ENCODE results near the gene TFCP2. TPM values are rescaled to one million over a fixed set of nuclear protein-coding genes. Genes with fewer than 3 reads are reported as not detected.
A peak's percentile ranks its signal among the peaks of the same experiment; 100 is the strongest.

Gene TFCP2
- total RNA-seq, 1 donor from 2014 or later, result 49.8 TPM

DNA sequence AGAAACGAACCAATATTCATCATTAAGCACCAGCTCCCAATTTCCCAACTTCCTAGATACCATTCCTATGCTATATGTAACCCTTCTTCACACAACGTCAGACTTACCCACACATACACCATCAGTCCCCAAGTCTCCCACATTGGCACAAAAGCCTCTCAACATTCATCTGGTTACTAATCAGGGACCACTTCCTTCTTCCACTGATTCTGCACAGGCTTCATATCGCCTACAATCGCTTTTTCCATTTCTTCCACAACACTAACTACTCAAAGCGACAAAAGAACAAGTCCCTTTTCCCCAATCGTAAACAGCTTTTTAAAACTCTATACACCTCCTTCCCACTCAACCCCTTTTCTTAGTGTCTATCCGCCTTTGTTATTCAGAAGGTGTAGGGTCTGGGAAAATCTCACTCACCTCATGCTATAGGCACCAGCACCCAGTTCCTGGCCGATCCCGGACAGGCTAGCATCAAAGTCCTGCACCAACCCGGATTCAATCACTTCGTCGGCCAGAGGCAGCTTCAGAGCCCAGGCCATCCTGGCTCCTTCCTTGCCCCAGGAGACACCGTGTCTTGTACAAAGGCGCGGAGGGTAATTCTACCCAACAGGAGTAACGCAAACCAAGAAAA lies 936 bp downstream of the TFCP2 start:
- H3K27me3 Mint-ChIP-seq (ENCODE audit: insufficient read depth), result peaks cover 1% of the 10 kb centered on the region
- intact Hi-C loops (cut with micrococcal nuclease), result loop anchor here (1.0 to 10.0 kb wide), 12 partner anchors 46 to 1060 kb away; partner anchors contain the start of genes ATF1, BIN2, CERS5 and COX14
- no peak for DNase-seq (ENCODE audit: low spot score)
- no peak overlapping the region for H3K4me3 Mint-ChIP-seq
- no peak overlapping the region for H3K27ac Mint-ChIP-seq
- H3K4me1 Mint-ChIP-seq (ENCODE audit: low read depth), result peaks cover 9% of the 10 kb centered on the region
- H3K36me3 Mint-ChIP-seq (ENCODE audit: low read depth), result peaks cover 7% of the 10 kb centered on the region
- no peaks in the 10 kb centered on the region for H3K9me3 Mint-ChIP-seq

DNA sequence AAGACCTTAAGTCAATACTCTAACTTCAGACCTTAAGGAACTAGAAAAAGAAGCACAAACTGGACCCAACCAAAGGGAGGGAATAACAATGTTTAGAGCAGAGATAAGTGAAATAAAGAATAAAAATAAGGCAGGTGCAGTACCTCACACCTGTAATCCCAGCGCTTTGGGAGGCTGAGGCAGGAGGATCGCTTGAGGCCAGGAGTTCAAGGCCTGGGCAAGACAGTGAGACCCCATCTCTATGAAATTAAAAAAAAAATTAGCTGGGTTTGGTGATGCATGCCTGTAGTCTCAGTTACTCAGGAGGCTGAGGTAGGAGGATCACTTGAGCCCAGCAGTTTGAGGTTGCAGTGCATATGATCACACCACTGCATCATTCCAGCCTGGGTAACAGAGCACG lies 9.1 kb downstream of the TFCP2 start:
- no peak overlapping the region for H3K27ac Mint-ChIP-seq
- DNase-seq (ENCODE audit: low spot score), result no peak
- intact Hi-C loops (cut with micrococcal nuclease), result no loop called here
- no peak overlapping the region for H3K4me3 Mint-ChIP-seq
- H3K4me1 Mint-ChIP-seq (ENCODE audit: low read depth), result peaks cover 15% of the 10 kb centered on the region
- H3K9me3 Mint-ChIP-seq, result no peaks in the 10 kb centered on the region
- no peaks in the 10 kb centered on the region for H3K27me3 Mint-ChIP-seq (ENCODE audit: insufficient read depth)
- H3K36me3 Mint-ChIP-seq (ENCODE audit: low read depth), result peaks cover 17% of the 10 kb centered on the region

DNA sequence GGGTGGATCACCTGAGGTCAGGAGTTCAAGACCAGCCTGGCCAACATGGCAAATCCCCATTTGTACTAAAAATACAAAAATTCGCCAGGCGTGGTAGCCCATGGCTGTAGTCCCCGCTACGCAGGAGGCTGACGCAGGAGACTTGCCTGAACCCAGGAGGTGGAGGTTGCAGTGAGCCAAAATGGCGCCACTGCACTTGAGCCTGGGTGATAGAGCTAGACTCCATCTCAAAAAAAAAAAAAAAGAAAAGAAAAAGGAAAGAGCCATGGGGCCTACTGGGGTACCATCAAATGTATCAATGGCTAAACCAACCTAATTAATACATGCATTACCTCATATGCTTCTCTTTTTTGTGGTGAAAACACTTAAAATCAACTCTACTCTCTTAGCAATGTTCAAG lies 10.7 kb downstream of the TFCP2 start:
- no peaks in the 10 kb centered on the region for H3K9me3 Mint-ChIP-seq
- H3K27me3 Mint-ChIP-seq (ENCODE audit: insufficient read depth), result no peaks in the 10 kb centered on the region
- intact Hi-C loops (cut with micrococcal nuclease), result no loop called here
- H3K4me3 Mint-ChIP-seq, result no peak overlapping the region
- peaks cover 15% of the 10 kb centered on the region for H3K4me1 Mint-ChIP-seq (ENCODE audit: low read depth)
- DNase-seq (ENCODE audit: low spot score), result no peak
- H3K27ac Mint-ChIP-seq, result no peak overlapping the region
- peaks cover 13% of the 10 kb centered on the region for H3K36me3 Mint-ChIP-seq (ENCODE audit: low read depth)

DNA sequence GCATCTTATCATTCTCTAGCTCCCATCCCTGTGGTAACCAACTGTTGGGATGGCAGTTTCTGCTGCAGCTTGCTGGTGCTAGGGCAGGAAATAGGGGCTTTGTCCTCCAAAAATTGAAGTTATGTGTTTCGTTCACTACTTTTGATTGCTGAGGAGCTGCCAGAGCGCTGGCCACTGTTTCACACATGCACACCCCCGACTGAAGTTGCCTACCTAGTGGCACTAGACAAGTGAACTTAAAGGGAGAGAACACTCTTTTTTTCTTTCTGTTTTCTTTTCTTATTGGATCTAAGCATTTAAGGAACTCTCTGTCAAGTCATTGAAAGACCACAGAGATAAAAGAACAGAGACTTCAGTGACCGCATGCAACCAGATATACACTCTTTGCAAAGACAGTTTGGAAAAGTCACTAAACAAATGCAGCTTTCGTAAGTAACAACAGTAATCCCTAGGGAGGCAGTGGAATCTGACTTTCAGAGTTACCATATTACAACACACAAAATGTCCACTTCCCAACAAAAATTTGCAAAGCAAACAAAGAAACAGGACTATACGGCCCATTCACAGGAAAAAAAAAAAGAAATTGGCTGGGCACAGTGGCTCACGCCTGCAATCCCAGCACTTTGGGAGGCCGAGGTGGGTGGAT lies 12.0 kb downstream of the TFCP2 start:
- Mint-ChIP-seq H3K9me3 (no peaks in the 10 kb centered on the region), H3K27me3 (ENCODE audit: insufficient read depth) (no peaks in the 10 kb centered on the region), H3K36me3 (ENCODE audit: low read depth) (peaks cover 19% of the 10 kb centered on the region), H3K27ac (no peak overlapping the region), H3K4me1 (ENCODE audit: low read depth) (peaks cover 7% of the 10 kb centered on the region), H3K4me3 (no peak overlapping the region)
- intact Hi-C loops (cut with micrococcal nuclease), result no loop called here
- no peak for DNase-seq (ENCODE audit: low spot score)

DNA sequence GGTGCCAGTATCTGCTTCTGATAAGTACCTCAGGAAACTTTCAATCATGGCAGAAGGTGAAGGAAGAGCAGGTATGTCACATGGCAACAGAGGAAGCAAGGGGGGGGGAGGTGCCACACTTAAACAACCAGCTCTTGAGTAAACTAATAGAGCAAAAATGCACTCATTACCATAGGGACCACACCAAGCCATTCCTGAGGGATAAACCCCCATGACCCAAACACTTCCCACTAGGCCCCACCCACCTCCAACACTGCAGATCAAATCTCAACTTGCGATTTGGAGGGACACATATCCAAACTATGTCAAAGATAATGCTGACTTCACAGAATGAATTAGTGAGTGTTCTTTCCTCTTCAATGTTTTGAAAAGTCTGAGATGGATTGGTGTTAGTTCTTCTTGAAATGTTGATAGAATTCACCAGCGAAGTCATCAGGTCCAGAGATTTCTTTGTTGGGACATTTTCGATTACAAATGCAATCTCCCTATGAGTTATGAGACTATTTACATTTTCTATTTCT lies 16.6 kb downstream of the TFCP2 start:
- Mint-ChIP-seq H3K4me3 (no peak overlapping the region), H3K27me3 (ENCODE audit: insufficient read depth) (no peaks in the 10 kb centered on the region), H3K9me3 (no peaks in the 10 kb centered on the region), H3K27ac (no peak overlapping the region), H3K4me1 (ENCODE audit: low read depth) (peaks cover 9% of the 10 kb centered on the region), H3K36me3 (ENCODE audit: low read depth) (peaks cover 12% of the 10 kb centered on the region)
- intact Hi-C loops (cut with micrococcal nuclease), result no loop called here
- DNase-seq (ENCODE audit: low spot score), result no peak

DNA sequence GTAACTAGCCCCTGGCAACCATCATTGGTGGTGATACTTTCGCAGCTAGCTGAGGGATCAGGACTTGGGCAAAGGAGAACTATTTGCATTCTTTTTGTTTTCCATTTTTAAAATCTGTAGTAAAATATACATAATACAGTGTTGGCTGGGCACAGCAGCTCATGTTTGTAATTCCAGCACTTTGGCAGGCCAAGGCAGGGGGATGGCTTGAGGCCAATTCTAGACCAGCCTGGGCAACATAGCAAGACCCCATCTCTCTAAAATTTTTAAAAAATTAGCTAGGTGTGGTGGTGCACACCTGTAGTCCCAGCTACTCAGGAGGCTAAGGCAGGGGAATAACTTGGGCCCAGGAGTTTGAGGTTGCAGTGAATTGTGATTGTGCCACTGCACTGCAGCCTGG lies 20.0 kb downstream of the TFCP2 start:
- Mint-ChIP-seq H3K27ac (no peak overlapping the region), H3K9me3 (no peaks in the 10 kb centered on the region), H3K4me3 (no peak overlapping the region), H3K36me3 (ENCODE audit: low read depth) (peaks cover 18% of the 10 kb centered on the region), H3K27me3 (ENCODE audit: insufficient read depth) (no peaks in the 10 kb centered on the region), H3K4me1 (ENCODE audit: low read depth) (peaks cover 18% of the 10 kb centered on the region)
- intact Hi-C loops (cut with micrococcal nuclease), result no loop called here
- no peak for DNase-seq (ENCODE audit: low spot score)

DNA sequence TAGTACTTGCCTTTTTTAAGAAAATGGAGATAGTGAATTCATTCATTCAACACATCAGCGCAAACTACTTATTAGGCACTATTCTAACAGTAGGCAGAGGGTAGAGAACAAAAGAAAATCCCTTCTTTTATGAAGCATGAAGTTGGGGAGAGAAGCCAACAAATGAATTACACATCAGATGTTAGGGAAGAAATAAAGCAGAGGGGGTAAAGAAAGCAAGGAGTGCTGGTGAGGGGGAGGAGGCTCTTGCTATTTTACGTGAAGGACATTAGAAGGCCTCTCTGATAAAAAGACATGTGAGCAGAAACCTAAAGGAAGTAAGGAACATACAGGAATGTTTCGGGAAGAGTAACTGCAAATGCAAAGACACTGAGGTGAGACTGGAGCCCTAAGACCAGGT lies 22.2 kb downstream of the TFCP2 start:
- no peaks in the 10 kb centered on the region for H3K27me3 Mint-ChIP-seq (ENCODE audit: insufficient read depth)
- H3K27ac Mint-ChIP-seq, result no peak overlapping the region
- H3K36me3 Mint-ChIP-seq (ENCODE audit: low read depth), result peaks cover 9% of the 10 kb centered on the region
- peaks cover 22% of the 10 kb centered on the region for H3K4me1 Mint-ChIP-seq (ENCODE audit: low read depth)
- no peaks in the 10 kb centered on the region for H3K9me3 Mint-ChIP-seq
- intact Hi-C loops (cut with micrococcal nuclease), result no loop called here
- no peak for DNase-seq (ENCODE audit: low spot score)
- no peak overlapping the region for H3K4me3 Mint-ChIP-seq

DNA sequence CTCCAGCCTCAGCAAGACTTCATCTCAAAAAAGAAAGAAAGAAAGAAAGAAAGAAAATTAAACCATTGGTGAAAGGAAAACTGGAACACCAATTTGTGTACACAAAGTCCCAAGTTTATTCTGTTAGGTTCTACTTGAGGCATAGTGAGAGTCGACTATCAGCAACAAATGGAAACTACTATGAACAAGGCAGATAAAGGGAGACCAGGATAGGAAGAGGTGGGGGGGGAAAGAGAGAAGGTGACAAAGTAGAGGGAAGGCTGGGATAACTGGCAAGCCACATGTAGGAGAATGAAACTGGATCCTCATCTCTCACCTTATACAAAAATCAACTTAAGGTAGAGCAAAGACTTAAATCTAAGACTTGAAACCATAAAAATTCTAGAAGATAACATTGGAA lies 25.6 kb downstream of the TFCP2 start:
- Mint-ChIP-seq H3K27ac (no peak overlapping the region), H3K36me3 (ENCODE audit: low read depth) (peaks cover 22% of the 10 kb centered on the region), H3K4me3 (no peak overlapping the region), H3K9me3 (no peaks in the 10 kb centered on the region), H3K4me1 (ENCODE audit: low read depth) (peaks cover 13% of the 10 kb centered on the region), H3K27me3 (ENCODE audit: insufficient read depth) (no peaks in the 10 kb centered on the region)
- intact Hi-C loops (cut with micrococcal nuclease), result no loop called here
- no peak for DNase-seq (ENCODE audit: low spot score)

DNA sequence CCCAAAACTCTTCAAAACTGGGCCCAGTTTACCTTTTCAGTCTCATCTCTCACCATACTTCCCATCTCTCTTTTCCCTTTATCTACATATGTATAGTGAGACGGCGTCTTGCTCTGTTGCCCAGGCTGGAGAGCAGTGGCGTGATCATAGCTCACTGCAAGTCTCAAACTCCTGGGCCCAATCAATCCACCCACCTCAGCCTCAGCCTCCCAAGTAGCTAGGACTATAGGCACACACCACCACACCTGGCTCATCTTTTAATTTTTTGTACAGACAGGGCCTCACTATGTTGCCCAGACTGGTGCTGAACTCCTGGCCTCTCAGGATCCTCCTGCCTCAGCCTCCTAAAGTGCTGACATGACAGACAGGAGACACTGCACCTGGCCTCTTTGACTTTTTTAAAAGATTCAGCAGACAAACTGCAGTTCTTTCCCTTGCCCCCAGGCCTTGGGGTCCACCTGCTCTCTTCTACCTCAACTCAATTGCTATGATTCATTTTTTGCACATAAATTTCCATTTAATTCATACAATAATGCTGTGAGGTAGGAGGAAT lies 33.6 kb downstream of the TFCP2 start:
- no peaks in the 10 kb centered on the region for H3K4me1 Mint-ChIP-seq (ENCODE audit: low read depth)
- H3K36me3 Mint-ChIP-seq (ENCODE audit: low read depth), result peaks cover 27% of the 10 kb centered on the region
- H3K27ac Mint-ChIP-seq, result peak overlapping the region; percentile 36
- no peaks in the 10 kb centered on the region for H3K27me3 Mint-ChIP-seq (ENCODE audit: insufficient read depth)
- intact Hi-C loops (cut with micrococcal nuclease), result no loop called here
- H3K9me3 Mint-ChIP-seq, result no peaks in the 10 kb centered on the region
- DNase-seq (ENCODE audit: low spot score), result no peak
- H3K4me3 Mint-ChIP-seq, result no peak overlapping the region

DNA sequence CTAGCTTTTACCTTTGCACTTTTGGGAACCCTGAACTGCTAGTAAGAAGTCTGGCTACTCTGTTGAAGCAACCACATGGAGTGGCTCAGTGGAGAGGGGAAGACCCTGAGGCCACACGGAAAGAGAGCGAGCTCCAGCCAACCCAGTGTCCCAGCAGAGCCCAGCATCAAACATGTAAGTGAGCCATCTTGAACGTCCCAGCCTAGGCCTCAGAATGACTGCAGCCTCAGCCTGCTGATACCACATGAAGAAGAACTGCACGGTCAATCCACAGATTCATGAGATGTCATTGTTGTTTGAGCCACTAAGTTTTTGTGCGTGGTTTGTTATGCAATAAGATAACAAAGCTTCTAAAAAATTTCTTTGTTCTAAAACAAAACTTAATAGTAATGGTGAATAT lies 40.2 kb downstream of the TFCP2 start:
- Mint-ChIP-seq H3K4me1 (ENCODE audit: low read depth) (no peaks in the 10 kb centered on the region), H3K9me3 (no peaks in the 10 kb centered on the region), H3K36me3 (ENCODE audit: low read depth) (peaks cover 3% of the 10 kb centered on the region), H3K4me3 (no peak overlapping the region), H3K27ac (no peak overlapping the region), H3K27me3 (ENCODE audit: insufficient read depth) (no peaks in the 10 kb centered on the region)
- intact Hi-C loops (cut with micrococcal nuclease), result no loop called here
- no peak for DNase-seq (ENCODE audit: low spot score)

DNA sequence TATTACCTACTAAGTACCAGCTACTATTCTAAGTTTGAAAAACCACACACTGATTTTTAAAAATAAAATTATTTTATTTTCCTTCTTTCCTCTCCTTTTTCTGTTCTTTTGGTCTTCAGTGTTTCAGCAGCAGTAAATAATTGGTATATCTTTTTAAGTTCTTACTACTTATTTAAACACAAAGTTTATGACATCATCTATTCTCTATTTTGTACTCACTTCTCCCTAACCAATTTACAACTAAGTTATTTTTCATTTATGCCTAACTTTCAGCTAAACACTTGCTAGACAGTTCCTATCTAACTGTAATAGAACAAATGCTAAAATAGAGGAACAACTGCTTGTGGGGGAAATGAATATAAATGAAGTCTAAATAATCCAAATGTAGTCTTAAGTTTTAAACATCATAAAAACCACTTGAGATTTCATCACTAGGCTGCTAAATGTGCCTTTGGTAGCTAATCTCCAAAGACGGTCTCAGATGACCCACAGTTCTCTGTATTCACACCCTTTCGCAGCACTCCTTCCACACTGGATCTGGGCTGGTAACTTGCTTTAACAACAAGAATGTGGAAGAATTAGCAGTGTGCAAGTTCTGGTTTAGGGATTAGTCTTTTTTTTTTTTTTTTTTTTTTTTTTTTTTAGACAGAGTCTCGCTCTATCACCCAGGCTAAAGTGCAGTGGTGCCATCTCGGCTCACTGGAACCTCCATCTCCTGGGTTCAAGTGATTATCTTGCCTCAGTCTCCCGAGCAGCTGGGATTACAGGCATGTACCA lies 41.0 kb downstream of the TFCP2 start:
- DNase-seq (ENCODE audit: low spot score), result no peak
- Mint-ChIP-seq H3K27ac (no peak overlapping the region), H3K4me3 (no peak overlapping the region), H3K4me1 (ENCODE audit: low read depth) (no peaks in the 10 kb centered on the region), H3K27me3 (ENCODE audit: insufficient read depth) (no peaks in the 10 kb centered on the region), H3K9me3 (no peaks in the 10 kb centered on the region), H3K36me3 (ENCODE audit: low read depth) (peaks cover 3% of the 10 kb centered on the region)
- intact Hi-C loops (cut with micrococcal nuclease), result no loop called here

DNA sequence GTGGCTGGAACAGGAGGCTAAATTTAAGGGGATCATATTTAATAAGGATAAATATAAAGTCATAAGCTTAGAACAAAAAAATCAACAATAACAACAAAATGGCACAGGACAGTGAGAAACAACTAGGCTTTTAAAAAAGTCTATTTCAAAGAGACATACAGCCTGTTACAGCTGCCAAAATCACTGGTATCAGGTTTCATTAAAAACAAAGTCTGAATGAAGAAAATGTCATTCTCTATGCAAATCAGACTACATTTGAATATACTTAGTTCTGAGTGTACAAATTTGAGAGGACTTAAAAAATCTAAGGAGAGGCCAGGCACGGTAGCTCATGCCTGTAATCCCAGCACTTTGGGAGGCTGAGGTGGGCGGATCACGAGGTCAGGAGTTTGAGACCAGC lies 44.0 kb downstream of the TFCP2 start:
- Mint-ChIP-seq H3K9me3 (no peaks in the 10 kb centered on the region), H3K4me3 (no peak overlapping the region), H3K4me1 (ENCODE audit: low read depth) (no peaks in the 10 kb centered on the region), H3K36me3 (ENCODE audit: low read depth) (peaks cover 12% of the 10 kb centered on the region), H3K27ac (no peak overlapping the region), H3K27me3 (ENCODE audit: insufficient read depth) (no peaks in the 10 kb centered on the region)
- no peak for DNase-seq (ENCODE audit: low spot score)
- intact Hi-C loops (cut with micrococcal nuclease), result no loop called here
